ENCODE measurements around the gene ZNF317. TPM values are rescaled to one million over a fixed set of nuclear protein-coding genes. Genes with fewer than 3 reads are reported as not detected.

The ZNF317 gene
- total and polyA plus RNA-seq, 2 of the 4 experiments (the other 2 are of a cell fraction), result 13.0 to 17.6 TPM

- Histone ChIP-seq H3K27ac (ENCODE audit: insufficient read depth, low read length) (no peak overlapping the region), H2AK9ac (replicated peaks; ENCODE audit: low read depth, low read length, poor library complexity) (no peak overlapping the region), H2BK5ac (ENCODE audit: low read depth, low read length, poor library complexity, severe bottlenecking) (no peak overlapping the region), H4K8ac (ENCODE audit: low read depth in 2 of 2, low read length in 2 of 2) (no peak overlapping the region), H2AK5ac (ENCODE audit: low read depth, low read length) (no peak overlapping the region), H2BK120ac (ENCODE audit: low read depth, low read length) (no peak overlapping the region), H3K36me3 (ENCODE audit: control insufficient read depth, insufficient read depth, low read length) (peaks cover 27% of the 10 kb centered on the region), H4K20me1 (ENCODE audit: insufficient read depth, low read length) (no peaks in the 10 kb centered on the region), H3K56ac (ENCODE audit: extremely low read depth, insufficient read depth, low read length) (no peak overlapping the region), H3K4me2 (ENCODE audit: low read depth, low read length) (no peak overlapping the region), H2AFZ (replicated peaks; ENCODE audit: low read length, poor library complexity) (no peak overlapping the region), H3K18ac (ENCODE audit: low read depth, low read length) (no peak overlapping the region), H3K9me1 (ENCODE audit: insufficient read depth, low read length) (no peaks in the 10 kb centered on the region), H4K91ac (ENCODE audit: insufficient read depth, low read depth, low read length) (no peak overlapping the region), H3K9ac (ENCODE audit: low read depth, low read length) (no peak overlapping the region), H3K9me3 (ENCODE audit: control insufficient read depth, insufficient read depth, low read length) (peaks cover 17% of the 10 kb centered on the region), H3K27me3 (ENCODE audit: control insufficient read depth, insufficient read depth, low read length) (no peaks in the 10 kb centered on the region), H3K14ac (replicated peaks; ENCODE audit: low read depth, low read length) (no peak overlapping the region), H3K23ac (ENCODE audit: low read depth, low read length) (no peak overlapping the region), H2BK20ac (ENCODE audit: low read depth, low read length) (no peak overlapping the region), H2BK15ac (ENCODE audit: low read depth, low read length) (no peak overlapping the region), H3K79me1 (ENCODE audit: low read depth in 1 of 2, low read length in 2 of 2) (peaks cover 0 to 9% of the 10 kb centered on the region in 2 experiments; a peak in 2 of 4 replicates), H3K4me1 (ENCODE audit: control insufficient read depth, insufficient read depth, low read length) (peaks cover 2% of the 10 kb centered on the region; the same call in 1 of the 2 replicates), H4K5ac (ENCODE audit: low read depth, low read length) (no peak overlapping the region), H3K4ac (ENCODE audit: low read depth, low read length) (no peak overlapping the region), H3K4me3 (ENCODE audit: insufficient read depth, low read depth, low read length) (no peak overlapping the region)
- DNase-seq (no peak), ATAC-seq (ENCODE audit: low read depth) (no peak)
- ChIA-PET CTCF (no interaction called here), POLR2A (ENCODE audit: unreplicated experiment) (no interaction called here)
- WGBS, 2 experiments (ENCODE audit: extremely low coverage in 2 of 2, insufficient read length in 1 of 2), result no CpG with 5 or more reads among the region's 4 CpGs
- no TSS peak for BruUV-seq (replicated peaks)
- dilution Hi-C loops (cut with HindIII; ENCODE audit: low sequenced_read_pairs, unreplicated experiment), result no loop called here
- intact Hi-C loops (cut with micrococcal nuclease), result no loop called here
- no peak for TF ChIP-seq MAFK (IDR thresholded peaks at IDR 0.05; ENCODE audit: low read depth, low read length)
- TF ChIP-seq BHLHE40 (IDR thresholded peaks at IDR 0.05; ENCODE audit: low read depth, low read length), result no peak
- TF ChIP-seq RCOR1 (IDR thresholded peaks at IDR 0.05; ENCODE audit: insufficient replicate concordance, low read length), result no peak
- no peak for TF ChIP-seq CHD1 (IDR thresholded peaks at IDR 0.05; ENCODE audit: low read depth, low read length)
- TF ChIP-seq RFX5 (IDR thresholded peaks at IDR 0.05; ENCODE audit: low read depth, low read length), result no peak
- TF ChIP-seq MXI1 (IDR thresholded peaks at IDR 0.05; ENCODE audit: borderline replicate concordance, low read depth, low read length), result no peak
- TF ChIP-seq SMC3 (IDR thresholded peaks at IDR 0.05; ENCODE audit: low read depth, low read length), result no peak
- TF ChIP-seq CEBPB (IDR thresholded peaks at IDR 0.05; ENCODE audit: low read depth, low read length), result no peak
- no peak for TF ChIP-seq ELK1 (IDR thresholded peaks at IDR 0.05; ENCODE audit: borderline replicate concordance, low read depth, low read length)
- TF ChIP-seq CTCF (conservative IDR thresholded peaks at IDR 0.05; ENCODE audit: low read depth, low read length), result no peak
- no peak for TF ChIP-seq RAD21 (IDR thresholded peaks at IDR 0.05; ENCODE audit: low read length)
- TF ChIP-seq POLR2A (IDR thresholded peaks at IDR 0.05; ENCODE audit: low read depth, low read length), result no peak
- no peak for TF ChIP-seq FOS (IDR thresholded peaks at IDR 0.05; ENCODE audit: low read depth, low read length)
- no peak for TF ChIP-seq NFE2L2 (IDR thresholded peaks at IDR 0.05; ENCODE audit: low read depth, low read length)
- in situ Hi-C loops (cut with MboI; ENCODE audit: low sequenced_read_pairs), result no loop called here
Observed at GRCh38 chr19:9166846-9167245, 26.6 kb downstream of the ZNF317 start.
